Raji (cell line): ENCODE data around the gene EVA1C.

Experiments
- POLR2A ChIP-seq: IDR thresholded peaks from 2 replicates; pipeline ENCODE4 v1.6.1; 2011; ENCODE audit warnings: low read depth, low read length, control low read depth; ENCODE audit not compliant: insufficient read depth

Gene EVA1C

GRCh38 chr21:32383812-32384211, 28.7 kb upstream of the EVA1C start:
- no peak for TF ChIP-seq POLR2A

- no peak for TF ChIP-seq POLR2A
Measured at GRCh38 chr21:32386195-32386870, 26.2 kb upstream of the EVA1C start.

DNA sequence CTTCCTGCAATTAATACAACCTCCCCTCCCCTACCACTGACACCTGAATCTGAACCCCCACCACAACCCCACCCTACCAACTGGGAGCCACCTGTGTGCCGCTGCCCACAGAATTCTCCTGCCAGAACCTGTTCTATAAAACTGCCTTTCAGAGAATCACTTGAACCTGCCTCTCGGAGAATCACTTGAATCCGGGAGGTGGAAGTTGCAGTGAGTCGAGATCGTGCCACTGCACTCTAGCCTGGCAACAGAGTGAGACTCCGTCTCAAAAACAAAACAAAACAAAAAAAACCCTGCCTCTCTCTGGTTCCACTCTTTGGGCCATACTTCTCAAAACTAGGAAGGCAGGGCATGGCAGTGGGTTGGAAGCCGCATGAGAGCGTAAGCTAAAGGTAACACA, 25.4 kb upstream of the EVA1C start:
- TF ChIP-seq POLR2A: no peak

GRCh38 chr21:32388306-32388705, 24.2 kb upstream of the EVA1C start:
- TF ChIP-seq POLR2A: no peak

DNA sequence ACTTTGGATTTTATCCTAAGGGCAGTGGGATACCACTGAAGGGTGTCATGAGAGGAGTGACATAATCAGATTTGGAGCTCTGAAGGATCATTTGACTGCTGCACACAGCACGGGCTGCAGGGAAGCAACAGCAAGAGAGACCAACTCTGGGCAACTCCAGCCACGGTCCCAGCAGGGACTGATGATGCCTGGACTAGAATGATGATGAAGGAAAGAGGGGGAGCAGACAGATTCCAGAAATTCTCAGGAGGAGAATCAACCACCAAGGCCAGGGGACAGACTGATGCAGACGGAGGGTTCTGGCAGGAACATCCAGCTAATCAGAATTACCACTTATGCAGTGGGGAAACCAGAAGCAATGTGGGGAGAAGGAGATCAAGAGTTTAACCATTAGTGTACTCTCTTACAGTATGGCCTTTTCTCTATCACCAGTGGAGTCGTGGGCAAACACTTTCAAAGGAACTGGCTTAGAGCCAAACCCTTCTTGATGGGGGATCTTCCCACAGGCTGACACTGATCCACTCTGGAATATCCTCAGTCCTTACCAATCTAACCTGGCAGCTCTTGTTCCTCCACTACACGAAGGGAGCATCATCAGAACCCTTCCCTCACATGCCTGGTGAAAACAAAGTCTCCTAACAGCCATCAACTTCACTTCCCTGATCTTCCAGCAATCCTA, 23.0 kb upstream of the EVA1C start:
- no peak for TF ChIP-seq POLR2A

GRCh38 chr21:32391755-32392154, 20.8 kb upstream of the EVA1C start:
- no peak for TF ChIP-seq POLR2A

DNA sequence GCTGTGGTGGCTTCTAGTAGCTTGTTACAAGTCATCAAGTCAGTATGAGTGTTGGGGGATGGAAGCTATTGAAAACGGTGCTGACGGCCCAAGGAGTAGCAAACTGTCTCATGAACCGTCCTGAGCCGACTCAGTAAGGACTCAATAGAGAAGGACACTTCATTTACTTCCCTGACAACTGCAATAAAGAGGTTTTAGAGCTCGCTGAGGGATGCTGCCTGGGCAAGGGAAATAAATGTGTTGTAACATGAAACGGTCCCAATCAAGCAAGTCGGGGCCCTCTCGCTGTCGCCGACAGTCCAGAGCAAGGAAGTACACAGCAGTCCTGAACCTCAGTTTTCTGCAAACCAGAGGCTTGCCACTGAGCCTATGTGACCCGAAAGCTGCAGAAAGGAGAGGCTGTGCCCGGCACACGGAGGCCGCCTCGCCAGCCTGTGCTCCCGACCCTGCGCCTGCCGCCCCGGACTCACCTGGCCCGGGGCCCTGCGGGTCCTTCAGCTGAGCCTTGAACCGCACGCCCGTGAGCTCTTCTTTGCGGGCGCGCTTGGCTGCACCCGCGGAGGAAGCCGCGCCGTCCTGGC, 20.1 kb upstream of the EVA1C start:
- TF ChIP-seq POLR2A: no peak

DNA sequence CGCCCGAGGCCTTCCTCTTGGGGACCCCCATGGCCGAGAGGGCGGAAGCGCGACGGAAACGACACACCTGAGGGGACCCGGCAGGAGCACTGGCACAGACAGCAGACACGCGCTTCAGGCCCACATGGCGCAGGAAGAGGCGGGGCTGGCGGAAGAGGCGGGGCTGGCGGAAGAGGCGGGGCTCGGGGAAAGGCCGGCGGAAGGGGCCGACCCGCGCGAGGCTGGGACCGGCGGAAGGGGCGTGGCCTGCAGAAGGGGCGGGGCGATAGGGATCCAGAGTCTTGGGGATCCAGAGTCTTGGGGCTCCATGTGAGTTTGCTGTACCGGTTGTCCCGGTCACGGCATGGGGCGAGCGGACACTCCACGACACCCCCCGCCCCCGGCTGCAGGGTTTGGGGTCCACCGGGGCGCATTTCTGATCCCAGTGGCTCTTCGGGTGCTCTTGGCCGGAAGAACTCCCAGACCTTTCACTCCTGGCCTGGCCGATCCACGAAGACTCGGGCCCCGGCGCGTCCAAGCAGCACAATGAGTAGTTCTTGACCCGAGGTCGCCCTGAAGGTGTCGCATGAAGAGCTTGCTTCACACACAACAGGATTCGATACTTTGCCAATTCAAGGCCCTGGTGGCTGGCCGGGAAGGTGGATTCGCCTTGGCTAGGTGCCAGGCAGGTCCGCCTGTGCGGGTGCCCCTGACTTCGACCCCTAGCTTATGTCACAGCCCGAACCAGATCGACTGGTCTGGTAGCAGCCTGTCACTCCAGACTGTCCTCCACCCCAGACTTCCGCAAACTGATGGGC, 19.4 kb upstream of the EVA1C start, which contains the start of gene URB1:
Gene URB1, minus strand, starts transcription at position 133 of the 797 bp plus-strand sequence. Its CDS starts 102 bp downstream, at position 31.
- TF ChIP-seq POLR2A: peak; percentile 79

GRCh38 chr21:32393677-32394001, 18.9 kb upstream of the EVA1C start:
- no peak for TF ChIP-seq POLR2A

- TF ChIP-seq POLR2A: no peak
Measured at GRCh38 chr21:32403201-32403777, 9.2 kb upstream of the EVA1C start.

- TF ChIP-seq POLR2A: no peak
Measured at GRCh38 chr21:32406405-32406804, 6.1 kb upstream of the EVA1C start.

- TF ChIP-seq POLR2A: no peak
Measured at GRCh38 chr21:32410291-32410690, 2.2 kb upstream of the EVA1C start.

- TF ChIP-seq POLR2A: no peak
Measured at GRCh38 chr21:32410916-32411315, 1.6 kb upstream of the EVA1C start.

GRCh38 chr21:32411350-32412161, 950 bp upstream of the EVA1C start:
- no peak for TF ChIP-seq POLR2A
